WTC11 (cell line): ENCODE measurements around the gene TTLL9. TPM values are rescaled to one million over a fixed set of nuclear protein-coding genes. Genes with fewer than 3 reads are reported as not detected.

Source experiments
- ATAC-seq: fragments of 200-7000 bp; cut with Tn5 transposase; 2 replicates; pipeline ENCODE4 v1.10.0; 2021; ENCODE audit warnings: mild to moderate bottlenecking, moderate library complexity
- CTCF ChIA-PET: fragments of 300-600 bp; sonication (Branson Sonifier 250); formaldehyde crosslinking; loops from one replicate; lab custom pipeline; 2021; ENCODE audit warnings: antibody characterized with exemption; lab: Charles Lee
- POLR2A ChIA-PET: fragments of 350-600 bp; sonication (Branson Sonifier 250); formaldehyde crosslinking; loops from one replicate; lab custom pipeline; 2021; ENCODE audit warnings: antibody characterized with exemption; lab: Charles Lee
- DNase-seq: peaks from one replicate; pipeline ENCODE4 v3.0.0; 2021; ENCODE audit warnings: low spot score
- H3K27ac Mint-ChIP-seq: 2 replicates; pipeline ENCODE4 v1.8.0; 2021; ENCODE audit warnings: mixed read lengths
- H3K27me3 Mint-ChIP-seq: 2 replicates; pipeline ENCODE4 v1.8.0; 2021; ENCODE audit warnings: low read depth, mild to moderate bottlenecking, moderate library complexity, mixed read lengths
- H3K36me3 Mint-ChIP-seq: 2 replicates; pipeline ENCODE4 v1.8.0; 2021; ENCODE audit warnings: mixed read lengths
- H3K4me1 Mint-ChIP-seq: 2 replicates; pipeline ENCODE4 v1.8.0; 2022; ENCODE audit warnings: mixed read lengths
- H3K4me3 Mint-ChIP-seq: 2 replicates; pipeline ENCODE4 v1.8.0; 2021; ENCODE audit warnings: mild to moderate bottlenecking, moderate library complexity, mixed read lengths
- H3K9me3 Mint-ChIP-seq: 2 replicates; pipeline ENCODE4 v1.8.0; 2021; ENCODE audit warnings: mixed read lengths
- AR ChIP-seq: fragments of 250-450 bp; sonication (Bioruptor Pico); IDR thresholded peaks from 2 replicates; pipeline ENCODE4 v1.9.0; 2021; ENCODE audit warnings: mild to moderate bottlenecking
- ATF1 ChIP-seq: sonication (generic); formaldehyde crosslinking; IDR thresholded peaks from 2 replicates; pipeline ENCODE4 v1.8.1; 2023; ENCODE audit warnings: mild to moderate bottlenecking, moderate library complexity, missing genetic modification reagents
- ATF3 ChIP-seq: sonication (generic); formaldehyde crosslinking; conservative IDR thresholded peaks from 2 replicates; pipeline ENCODE4 v1.8.1; 2022; ENCODE audit warnings: mild to moderate bottlenecking, missing genetic modification reagents
- ATF6 ChIP-seq: sonication (generic); formaldehyde crosslinking; IDR thresholded peaks from 2 replicates; pipeline ENCODE4 v1.8.1; 2023; ENCODE audit warnings: mild to moderate bottlenecking, missing genetic modification reagents
- FOXP1 ChIP-seq: sonication (generic); formaldehyde crosslinking; IDR thresholded peaks from 2 replicates; pipeline ENCODE4 v1.8.0; 2022; ENCODE audit warnings: missing genetic modification reagents, mild to moderate bottlenecking, moderate library complexity, borderline replicate concordance
- GTF2I ChIP-seq: fragments of 250-450 bp; sonication (Bioruptor Pico); conservative IDR thresholded peaks from 2 replicates; pipeline ENCODE4 v1.4.0; 2021; ENCODE audit warnings: mild to moderate bottlenecking
- JAZF1 ChIP-seq: fragments of 250-450 bp; sonication (Bioruptor Pico); IDR thresholded peaks from 2 replicates; pipeline ENCODE4 v1.9.0; 2021; ENCODE audit warnings: moderate library complexity, mild to moderate bottlenecking, inconsistent platforms
- MLX ChIP-seq: sonication (generic); formaldehyde crosslinking; IDR thresholded peaks from 2 replicates; pipeline ENCODE4 v1.8.1; 2023; ENCODE audit warnings: mild to moderate bottlenecking, missing genetic modification reagents, moderate library complexity
- MYBL2 ChIP-seq: sonication (generic); formaldehyde crosslinking; IDR thresholded peaks from 2 replicates; pipeline ENCODE4 v1.8.1; 2023; ENCODE audit warnings: mild to moderate bottlenecking, moderate library complexity, missing genetic modification reagents
- NR3C1 ChIP-seq: sonication (generic); formaldehyde crosslinking; conservative IDR thresholded peaks from 2 replicates; pipeline ENCODE4 v1.8.1; 2023; ENCODE audit warnings: low read depth, mild to moderate bottlenecking, missing genetic modification reagents
- SOX15 ChIP-seq: fragments of 250-450 bp; sonication (Bioruptor Pico); IDR thresholded peaks from 2 replicates; pipeline ENCODE4 v1.9.0; 2021; ENCODE audit warnings: mild to moderate bottlenecking
- SP1 ChIP-seq: sonication (generic); formaldehyde crosslinking; conservative IDR thresholded peaks from 2 replicates; pipeline ENCODE4 v1.8.1; 2022; ENCODE audit warnings: missing genetic modification reagents
- STAT6 ChIP-seq: sonication (generic); formaldehyde crosslinking; conservative IDR thresholded peaks from 2 replicates; pipeline ENCODE4 v1.8.1; 2023; ENCODE audit warnings: mild to moderate bottlenecking, low read depth, missing genetic modification reagents, moderate library complexity
- TCF7 ChIP-seq: sonication (generic); formaldehyde crosslinking; IDR thresholded peaks from 2 replicates; pipeline ENCODE4 v1.8.0; 2022; ENCODE audit warnings: mild to moderate bottlenecking, low read depth, missing genetic modification reagents, moderate library complexity
- ZBTB21 ChIP-seq: sonication (generic); formaldehyde crosslinking; IDR thresholded peaks from 2 replicates; pipeline ENCODE4 v1.8.1; 2023; ENCODE audit warnings: mild to moderate bottlenecking, missing genetic modification reagents, borderline replicate concordance
- ZNF219 ChIP-seq: sonication (generic); formaldehyde crosslinking; IDR thresholded peaks from 2 replicates; pipeline ENCODE4 v1.8.0; 2023; ENCODE audit warnings: missing genetic modification reagents, mild to moderate bottlenecking, borderline replicate concordance
- ZNF232 ChIP-seq: sonication (generic); formaldehyde crosslinking; IDR thresholded peaks from 2 replicates; pipeline ENCODE4 v1.8.0; 2022; ENCODE audit warnings: mild to moderate bottlenecking, missing genetic modification reagents
- ZNF317 ChIP-seq: sonication (generic); formaldehyde crosslinking; IDR thresholded peaks from 2 replicates; pipeline ENCODE4 v1.8.1; 2023; ENCODE audit warnings: low read depth, mild to moderate bottlenecking, moderate library complexity, missing genetic modification reagents, borderline replicate concordance
- ZNF396 ChIP-seq: fragments of 250-450 bp; sonication (Bioruptor Pico); IDR thresholded peaks from 2 replicates; pipeline ENCODE4 v1.8.0; 2021; ENCODE audit warnings: mild to moderate bottlenecking, moderate library complexity, borderline replicate concordance
- ZNF423 ChIP-seq: fragments of 250-450 bp; sonication (Bioruptor Pico); IDR thresholded peaks from 2 replicates; pipeline ENCODE4 v2.1.2; 2022; ENCODE audit warnings: mild to moderate bottlenecking, moderate library complexity
- ZNF512 ChIP-seq: sonication (generic); formaldehyde crosslinking; IDR thresholded peaks from 2 replicates; pipeline ENCODE4 v1.8.1; 2022; ENCODE audit warnings: missing genetic modification reagents, borderline replicate concordance
- total RNA-seq: library from RNA; stranded (reverse); gene quantifications from 3 replicates; pipeline ENCODE4 v1.2.3, GENCODE V29; 2021
- TF ChIP-seq, protein P1 (sequence below): sonication (generic); formaldehyde crosslinking; IDR thresholded peaks from 2 replicates; pipeline ENCODE4 v1.8.1; 2022; ENCODE audit warnings: low read depth, mild to moderate bottlenecking, moderate library complexity, missing genetic modification reagents, borderline replicate concordance

Gene TTLL9
- total RNA-seq, 1 experiment from 2014 or later = not detected

GRCh38 chr20:31843288-31843687, 27.1 kb upstream of the TTLL9 start:
- DNase-seq (no peak), ATAC-seq (no peak)
- H3K27me3 Mint-ChIP-seq = no peaks in the 10 kb centered on the region
- H3K4me1 Mint-ChIP-seq = peaks cover 25% of the 10 kb centered on the region
- ChIA-PET CTCF (interaction anchor here (1.2 to 2.4 kb wide), 4 partner anchors 9 to 20 kb away, joined by 3 to 20 read pairs (median 9); no protein-coding TSS in a partner anchor), POLR2A (interaction anchor here (0.6 kb wide), 1 partner anchor 184 kb away, joined by 4 read pairs; no protein-coding TSS in a partner anchor)
- no peaks in the 10 kb centered on the region for H3K9me3 Mint-ChIP-seq
- H3K36me3 Mint-ChIP-seq = no peaks in the 10 kb centered on the region
- H3K27ac Mint-ChIP-seq = no peak overlapping the region
- TF ChIP-seq SOX15 (CRISPR knock-in tag) (no peak), ZNF232 (CRISPR knock-in tag) (no peak), ZNF317 (CRISPR knock-in tag) (no peak), AR (CRISPR knock-in tag) (no peak), GTF2I (CRISPR knock-in tag) (no peak), ZBTB21 (no peak), NR3C1 (no peak)
- H3K4me3 Mint-ChIP-seq = no peak overlapping the region

DNA sequence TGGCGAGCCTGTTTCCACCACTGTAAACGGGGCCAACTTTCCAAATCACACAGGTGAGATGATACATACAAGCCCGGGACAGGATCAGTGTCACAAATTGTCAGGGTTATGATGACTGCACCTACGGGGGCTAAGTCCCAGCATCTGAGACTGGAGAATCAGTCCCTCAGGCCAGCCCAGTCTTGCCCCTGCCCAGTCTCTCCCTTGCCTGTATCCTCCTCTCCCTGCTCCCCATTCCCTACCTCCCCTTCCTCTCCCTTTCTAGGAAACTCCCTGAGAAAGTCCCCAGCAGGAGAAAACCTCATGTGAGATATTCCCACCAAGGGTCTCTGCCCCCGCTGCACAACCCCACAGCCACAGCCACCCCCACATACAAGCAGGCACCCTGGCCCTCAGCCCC, 26.6 kb upstream of the TTLL9 start:
- ATAC-seq (no peak), DNase-seq (no peak)
- Mint-ChIP-seq H3K27ac (no peak overlapping the region), H3K9me3 (no peaks in the 10 kb centered on the region), H3K36me3 (no peaks in the 10 kb centered on the region), H3K4me1 (peaks cover 25% of the 10 kb centered on the region), H3K4me3 (no peak overlapping the region), H3K27me3 (peaks cover 6% of the 10 kb centered on the region)
- POLR2A ChIA-PET = interaction anchor here (0.6 kb wide), 1 partner anchor 184 kb away, joined by 4 read pairs; no protein-coding TSS in a partner anchor
- CTCF ChIA-PET = interaction anchor here (1.2 to 2.1 kb wide), 2 partner anchors 8 to 9 kb away, joined by 3 to 20 read pairs; no protein-coding TSS in a partner anchor
- TF ChIP-seq ZNF512 (CRISPR knock-in tag) (no peak), MYBL2 (no peak), ATF1 (CRISPR knock-in tag) (no peak), STAT6 (CRISPR knock-in tag) (no peak), FOXP1 (CRISPR knock-in tag) (no peak), ZNF219 (CRISPR knock-in tag) (no peak), MLX (CRISPR knock-in tag) (no peak), SP1 (CRISPR knock-in tag) (no peak), TCF7 (CRISPR knock-in tag) (no peak), ATF6 (CRISPR knock-in tag) (no peak), ATF3 (CRISPR knock-in tag) (no peak), ZNF396 (no peak), ZNF423 (CRISPR knock-in tag) (no peak), JAZF1 (CRISPR knock-in tag) (no peak)
- TF ChIP-seq, protein P1, sequence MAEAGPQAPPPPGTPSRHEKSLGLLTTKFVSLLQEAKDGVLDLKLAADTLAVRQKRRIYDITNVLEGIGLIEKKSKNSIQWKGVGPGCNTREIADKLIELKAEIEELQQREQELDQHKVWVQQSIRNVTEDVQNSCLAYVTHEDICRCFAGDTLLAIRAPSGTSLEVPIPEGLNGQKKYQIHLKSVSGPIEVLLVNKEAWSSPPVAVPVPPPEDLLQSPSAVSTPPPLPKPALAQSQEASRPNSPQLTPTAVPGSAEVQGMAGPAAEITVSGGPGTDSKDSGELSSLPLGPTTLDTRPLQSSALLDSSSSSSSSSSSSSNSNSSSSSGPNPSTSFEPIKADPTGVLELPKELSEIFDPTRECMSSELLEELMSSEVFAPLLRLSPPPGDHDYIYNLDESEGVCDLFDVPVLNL (CRISPR knock-in tag) = no peak
